WTC11 (cell line): ENCODE measurements around the gene UFSP2. TPM values are rescaled to one million over a fixed set of nuclear protein-coding genes. Genes with fewer than 3 reads are reported as not detected.

Source experiments
- ATAC-seq: fragments of 200-7000 bp; cut with Tn5 transposase; 2 replicates; pipeline ENCODE4 v1.10.0; 2021; ENCODE audit warnings: mild to moderate bottlenecking, moderate library complexity
- CTCF ChIA-PET: fragments of 300-600 bp; sonication (Branson Sonifier 250); formaldehyde crosslinking; loops from one replicate; lab custom pipeline; 2021; ENCODE audit warnings: antibody characterized with exemption; lab: Charles Lee
- POLR2A ChIA-PET: fragments of 350-600 bp; sonication (Branson Sonifier 250); formaldehyde crosslinking; loops from one replicate; lab custom pipeline; 2021; ENCODE audit warnings: antibody characterized with exemption; lab: Charles Lee
- DNase-seq: peaks from one replicate; pipeline ENCODE4 v3.0.0; 2021; ENCODE audit warnings: low spot score
- H3K27ac Mint-ChIP-seq: 2 replicates; pipeline ENCODE4 v1.8.0; 2021; ENCODE audit warnings: mixed read lengths
- H3K27me3 Mint-ChIP-seq: 2 replicates; pipeline ENCODE4 v1.8.0; 2021; ENCODE audit warnings: low read depth, mild to moderate bottlenecking, moderate library complexity, mixed read lengths
- H3K36me3 Mint-ChIP-seq: 2 replicates; pipeline ENCODE4 v1.8.0; 2021; ENCODE audit warnings: mixed read lengths
- H3K4me1 Mint-ChIP-seq: 2 replicates; pipeline ENCODE4 v1.8.0; 2022; ENCODE audit warnings: mixed read lengths
- H3K4me3 Mint-ChIP-seq: 2 replicates; pipeline ENCODE4 v1.8.0; 2021; ENCODE audit warnings: mild to moderate bottlenecking, moderate library complexity, mixed read lengths
- H3K9me3 Mint-ChIP-seq: 2 replicates; pipeline ENCODE4 v1.8.0; 2021; ENCODE audit warnings: mixed read lengths
- AFF4 ChIP-seq: sonication (generic); formaldehyde crosslinking; IDR thresholded peaks from 2 replicates; pipeline ENCODE4 v1.8.1; 2023; ENCODE audit warnings: mild to moderate bottlenecking, missing genetic modification reagents, borderline replicate concordance
- ATF6 ChIP-seq: sonication (generic); formaldehyde crosslinking; IDR thresholded peaks from 2 replicates; pipeline ENCODE4 v1.8.1; 2023; ENCODE audit warnings: mild to moderate bottlenecking, missing genetic modification reagents
- CREB1 ChIP-seq: sonication (generic); formaldehyde crosslinking; IDR thresholded peaks from 2 replicates; pipeline ENCODE4 v1.8.0; 2023; ENCODE audit warnings: mild to moderate bottlenecking, missing genetic modification reagents
- E2F5 ChIP-seq: sonication (generic); formaldehyde crosslinking; IDR thresholded peaks from 2 replicates; pipeline ENCODE4 v1.8.1; 2022; ENCODE audit warnings: mild to moderate bottlenecking, moderate library complexity, missing genetic modification reagents
- FOXP4 ChIP-seq: sonication (generic); formaldehyde crosslinking; IDR thresholded peaks from 2 replicates; pipeline ENCODE4 v1.8.0; 2022; ENCODE audit warnings: mild to moderate bottlenecking, missing genetic modification reagents
- MXD4 ChIP-seq: fragments of 250-450 bp; sonication (Bioruptor Pico); IDR thresholded peaks from 2 replicates; pipeline ENCODE4 v1.8.0; 2021; ENCODE audit warnings: mild to moderate bottlenecking, moderate library complexity, borderline replicate concordance
- NFE2L1 ChIP-seq: sonication (generic); formaldehyde crosslinking; IDR thresholded peaks from 2 replicates; pipeline ENCODE4 v1.8.1; 2023; ENCODE audit warnings: missing genetic modification reagents
- NFYB ChIP-seq: sonication (generic); formaldehyde crosslinking; conservative IDR thresholded peaks from 2 replicates; pipeline ENCODE4 v1.8.0; 2022; ENCODE audit warnings: low read depth, missing genetic modification reagents
- NR1H2 ChIP-seq: sonication (generic); formaldehyde crosslinking; IDR thresholded peaks from 2 replicates; pipeline ENCODE4 v1.9.0; 2021; ENCODE audit warnings: mild to moderate bottlenecking, moderate library complexity, missing genetic modification reagents
- PRRX2 ChIP-seq: fragments of 250-450 bp; sonication (Bioruptor Pico); IDR thresholded peaks from 2 replicates; pipeline ENCODE4 v1.8.0; 2021; ENCODE audit warnings: mild to moderate bottlenecking
- SMAD4 ChIP-seq: sonication (generic); formaldehyde crosslinking; IDR thresholded peaks from 2 replicates; pipeline ENCODE4 v1.8.0; 2022; ENCODE audit warnings: mild to moderate bottlenecking, missing genetic modification reagents
- ZNF138 ChIP-seq: sonication (generic); formaldehyde crosslinking; conservative IDR thresholded peaks from 2 replicates; pipeline ENCODE4 v1.8.1; 2022; ENCODE audit warnings: mild to moderate bottlenecking, moderate library complexity, missing genetic modification reagents
- ZNF532 ChIP-seq: fragments of 250-450 bp; sonication (Bioruptor Pico); IDR thresholded peaks from 2 replicates; pipeline ENCODE4 v1.9.0; 2021; ENCODE audit warnings: mild to moderate bottlenecking, borderline replicate concordance
- total RNA-seq: library from RNA; stranded (reverse); gene quantifications from 3 replicates; pipeline ENCODE4 v1.2.3, GENCODE V29; 2021
- TF ChIP-seq, protein P1 (sequence below): sonication (generic); formaldehyde crosslinking; IDR thresholded peaks from 2 replicates; pipeline ENCODE4 v1.8.0; 2023; ENCODE audit warnings: mild to moderate bottlenecking, missing genetic modification reagents
- TF ChIP-seq, protein P2 (sequence below): fragments of 250-450 bp; sonication (Bioruptor Pico); IDR thresholded peaks from 2 replicates; pipeline ENCODE4 v1.9.0; 2021; ENCODE audit warnings: mild to moderate bottlenecking

UFSP2 gene
- total RNA-seq, 1 experiment from 2014 or later, result 30.8 TPM

DNA sequence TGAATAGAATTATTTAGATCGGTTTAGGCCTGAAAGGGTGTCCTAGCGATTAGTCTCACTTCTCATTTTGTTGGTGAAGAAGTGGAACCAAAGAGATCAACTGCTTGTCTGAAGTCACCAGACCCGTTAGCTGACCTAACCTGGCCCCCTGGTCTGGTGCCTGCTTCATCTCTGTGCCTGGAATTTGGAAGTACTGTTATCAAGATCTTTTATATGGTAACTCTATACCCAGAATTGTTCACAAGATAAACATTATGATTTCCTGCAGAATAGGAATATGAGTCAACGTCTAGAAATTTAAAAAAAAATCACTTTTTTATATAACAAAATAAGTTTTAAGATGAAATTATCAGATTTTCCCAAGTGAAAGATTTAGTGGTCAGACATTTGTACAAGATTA, 67.2 kb downstream of the UFSP2 start (continued):
- TF ChIP-seq SMAD4, result no peak
- TF ChIP-seq, all 79 proteins: peak for 0

DNA sequence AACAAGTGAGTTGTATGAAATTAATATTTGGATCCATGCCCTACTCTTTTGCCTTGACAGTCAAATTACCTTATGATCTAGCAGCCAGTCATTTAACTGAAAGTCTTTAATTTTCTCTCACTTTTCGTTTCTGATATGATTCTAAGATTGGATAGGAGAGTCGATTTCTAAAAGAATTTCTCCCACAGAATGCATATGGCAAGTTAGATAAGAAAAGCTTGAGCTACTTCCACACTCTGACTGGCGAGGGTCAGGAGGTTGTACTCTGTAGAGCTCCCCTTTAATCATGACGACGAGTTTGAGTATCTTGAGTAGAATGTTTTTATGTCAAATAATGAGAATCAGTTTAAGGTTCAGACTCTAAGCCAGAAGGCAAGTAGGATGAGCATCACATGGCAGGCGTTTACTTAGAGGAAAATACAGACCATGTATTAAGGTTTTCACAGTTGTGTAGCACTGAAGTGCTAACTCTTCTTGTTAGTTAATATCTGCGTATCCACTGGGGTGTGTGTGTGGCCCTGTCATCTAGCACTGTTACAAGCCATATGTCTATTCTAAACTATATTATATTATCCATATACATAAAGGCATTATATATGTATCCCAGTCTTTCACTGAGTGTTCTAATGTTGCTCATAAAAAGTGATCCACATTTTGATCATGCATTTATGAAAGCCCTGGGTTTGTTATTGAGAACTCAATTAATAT, 67.9 kb downstream of the UFSP2 start:
- Mint-ChIP-seq H3K27me3 (no peaks in the 10 kb centered on the region), H3K4me1 (peaks cover 5% of the 10 kb centered on the region), H3K27ac (no peak overlapping the region; the same call in 1 of the 2 replicates), H3K36me3 (peaks cover 9% of the 10 kb centered on the region; the same call in 1 of the 2 replicates), H3K9me3 (no peaks in the 10 kb centered on the region), H3K4me3 (no peak overlapping the region)
- no peak for TF ChIP-seq NR1H2 (CRISPR knock-in tag)
- no peak for TF ChIP-seq ATF6
- TF ChIP-seq MXD4 (CRISPR knock-in tag), result no peak
- no peak for TF ChIP-seq FOXP4 (CRISPR knock-in tag)
- TF ChIP-seq AFF4 (CRISPR knock-in tag), result no peak
- no peak for TF ChIP-seq ZNF532
- TF ChIP-seq, protein P1, sequence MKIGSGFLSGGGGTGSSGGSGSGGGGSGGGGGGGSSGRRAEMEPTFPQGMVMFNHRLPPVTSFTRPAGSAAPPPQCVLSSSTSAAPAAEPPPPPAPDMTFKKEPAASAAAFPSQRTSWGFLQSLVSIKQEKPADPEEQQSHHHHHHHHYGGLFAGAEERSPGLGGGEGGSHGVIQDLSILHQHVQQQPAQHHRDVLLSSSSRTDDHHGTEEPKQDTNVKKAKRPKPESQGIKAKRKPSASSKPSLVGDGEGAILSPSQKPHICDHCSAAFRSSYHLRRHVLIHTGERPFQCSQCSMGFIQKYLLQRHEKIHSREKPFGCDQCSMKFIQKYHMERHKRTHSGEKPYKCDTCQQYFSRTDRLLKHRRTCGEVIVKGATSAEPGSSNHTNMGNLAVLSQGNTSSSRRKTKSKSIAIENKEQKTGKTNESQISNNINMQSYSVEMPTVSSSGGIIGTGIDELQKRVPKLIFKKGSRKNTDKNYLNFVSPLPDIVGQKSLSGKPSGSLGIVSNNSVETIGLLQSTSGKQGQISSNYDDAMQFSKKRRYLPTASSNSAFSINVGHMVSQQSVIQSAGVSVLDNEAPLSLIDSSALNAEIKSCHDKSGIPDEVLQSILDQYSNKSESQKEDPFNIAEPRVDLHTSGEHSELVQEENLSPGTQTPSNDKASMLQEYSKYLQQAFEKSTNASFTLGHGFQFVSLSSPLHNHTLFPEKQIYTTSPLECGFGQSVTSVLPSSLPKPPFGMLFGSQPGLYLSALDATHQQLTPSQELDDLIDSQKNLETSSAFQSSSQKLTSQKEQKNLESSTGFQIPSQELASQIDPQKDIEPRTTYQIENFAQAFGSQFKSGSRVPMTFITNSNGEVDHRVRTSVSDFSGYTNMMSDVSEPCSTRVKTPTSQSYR (CRISPR knock-in tag), result no peak
- no peak for TF ChIP-seq NFYB
- no peak for TF ChIP-seq PRRX2 (CRISPR knock-in tag)
- TF ChIP-seq, protein P2, sequence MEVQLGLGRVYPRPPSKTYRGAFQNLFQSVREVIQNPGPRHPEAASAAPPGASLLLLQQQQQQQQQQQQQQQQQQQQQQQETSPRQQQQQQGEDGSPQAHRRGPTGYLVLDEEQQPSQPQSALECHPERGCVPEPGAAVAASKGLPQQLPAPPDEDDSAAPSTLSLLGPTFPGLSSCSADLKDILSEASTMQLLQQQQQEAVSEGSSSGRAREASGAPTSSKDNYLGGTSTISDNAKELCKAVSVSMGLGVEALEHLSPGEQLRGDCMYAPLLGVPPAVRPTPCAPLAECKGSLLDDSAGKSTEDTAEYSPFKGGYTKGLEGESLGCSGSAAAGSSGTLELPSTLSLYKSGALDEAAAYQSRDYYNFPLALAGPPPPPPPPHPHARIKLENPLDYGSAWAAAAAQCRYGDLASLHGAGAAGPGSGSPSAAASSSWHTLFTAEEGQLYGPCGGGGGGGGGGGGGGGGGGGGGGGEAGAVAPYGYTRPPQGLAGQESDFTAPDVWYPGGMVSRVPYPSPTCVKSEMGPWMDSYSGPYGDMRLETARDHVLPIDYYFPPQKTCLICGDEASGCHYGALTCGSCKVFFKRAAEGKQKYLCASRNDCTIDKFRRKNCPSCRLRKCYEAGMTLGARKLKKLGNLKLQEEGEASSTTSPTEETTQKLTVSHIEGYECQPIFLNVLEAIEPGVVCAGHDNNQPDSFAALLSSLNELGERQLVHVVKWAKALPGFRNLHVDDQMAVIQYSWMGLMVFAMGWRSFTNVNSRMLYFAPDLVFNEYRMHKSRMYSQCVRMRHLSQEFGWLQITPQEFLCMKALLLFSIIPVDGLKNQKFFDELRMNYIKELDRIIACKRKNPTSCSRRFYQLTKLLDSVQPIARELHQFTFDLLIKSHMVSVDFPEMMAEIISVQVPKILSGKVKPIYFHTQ (CRISPR knock-in tag), result no peak
- no peak for TF ChIP-seq CREB1
- TF ChIP-seq NFE2L1 (CRISPR knock-in tag), result no peak
- TF ChIP-seq E2F5 (CRISPR knock-in tag), result no peak
- no peak for TF ChIP-seq ZNF138 (CRISPR knock-in tag)
- ChIA-PET CTCF (no interaction called here), POLR2A (no interaction called here)
- ATAC-seq (no peak), DNase-seq (no peak)
